Muscle of leg (tissue), 11 donors: ENCODE results near the gene SYT1. TPM values are rescaled to one million over a fixed set of nuclear protein-coding genes. Genes with fewer than 3 reads are reported as not detected.
"Not testable (repeated sequence)": the region's sequence is repeated elsewhere in the genome, so short reads cannot be mapped to it uniquely, and the experiment has no call there.

Source experiments
- DNase-seq: peaks from one replicate; pipeline ENCODE4 v3.0.0; 2013
- H3K27ac ChIP-seq: one replicate; pipeline ENCODE4 v1.5.1; 2013; ENCODE audit warnings: mild to moderate bottlenecking, low read length, control low read depth
- H3K27me3 ChIP-seq: one replicate; pipeline ENCODE4 v1.6.1; 2013; ENCODE audit warnings: low read length; ENCODE audit not compliant: control insufficient read depth, insufficient read depth
- H3K36me3 ChIP-seq: one replicate; pipeline ENCODE4 v1.6.1; 2013; ENCODE audit warnings: low read length; ENCODE audit not compliant: control insufficient read depth, insufficient read depth
- H3K4me1 ChIP-seq: one replicate; pipeline ENCODE4 v1.6.1; 2013; ENCODE audit warnings: low read length; ENCODE audit not compliant: control insufficient read depth, insufficient read depth
- H3K4me3 ChIP-seq: one replicate; pipeline ENCODE4 v1.5.1; 2013; ENCODE audit warnings: low read length, control low read depth
- H3K9me3 ChIP-seq: replicated peaks from 2 replicates; pipeline ENCODE4 v1.6.1; 2013; ENCODE audit warnings: low read depth, low read length; ENCODE audit not compliant: control insufficient read depth
- WGBS: methylation state at CpG from one replicate; pipeline ENCODE4 v1.1.5; 2013; ENCODE audit warnings: missing lambda C conversion rate; ENCODE audit not compliant: insufficient coverage; 5-methylcytosine and 5-hydroxymethylcytosine counted together
- polyA plus RNA-seq, 8 donors: library from polyadenylated mRNA; unstranded; fragments of 120-200 nt; gene quantifications; one replicate each; pipeline versions ENCODE4 v1.2.1 to v1.2.3, GENCODE V29; 2013; ENCODE audit warnings: inconsistent platforms in 1 of 8, low replicate concordance in 1 of 8; ENCODE audit not compliant: insufficient read length in 8 of 8, insufficient read depth in 1 of 8
- total RNA-seq: library from RNA; stranded (reverse); fragments of 120-200 nt; gene quantifications from one replicate; pipeline ENCODE4 v1.2.4, GENCODE V29; 2013

The SYT1 gene
- total and polyA plus RNA-seq, 9 donors = 1.1 to 2.5 (median 1.8) TPM

DNA sequence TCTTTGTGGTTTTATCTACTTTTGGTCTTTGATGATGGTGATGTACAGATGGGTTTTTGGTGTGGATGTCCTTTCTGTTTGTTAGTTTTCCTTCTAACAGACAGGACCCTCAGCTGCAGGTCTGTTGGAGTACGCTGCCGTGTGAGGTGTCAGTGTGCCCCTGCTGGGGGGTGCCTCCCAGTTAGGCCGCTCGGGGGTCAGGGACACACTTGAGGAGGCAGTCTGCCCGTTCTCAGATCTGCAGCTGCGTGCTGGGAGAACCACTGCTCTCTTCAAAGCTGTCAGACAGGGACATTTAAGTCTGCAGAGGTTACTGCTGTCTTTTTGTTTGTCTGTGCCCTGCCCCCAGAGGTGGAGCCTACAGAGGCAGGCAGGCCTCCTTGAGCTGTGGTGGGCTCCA lies 180.2 kb downstream of the SYT1 start:
- H3K27ac ChIP-seq, H3K9me3 ChIP-seq, H3K36me3 ChIP-seq, H3K4me3 ChIP-seq, H3K27me3 ChIP-seq, H3K4me1 ChIP-seq, DNase-seq: not testable (repeated sequence)
- no CpG with 5 or more reads among the region's 6 CpGs for WGBS

DNA sequence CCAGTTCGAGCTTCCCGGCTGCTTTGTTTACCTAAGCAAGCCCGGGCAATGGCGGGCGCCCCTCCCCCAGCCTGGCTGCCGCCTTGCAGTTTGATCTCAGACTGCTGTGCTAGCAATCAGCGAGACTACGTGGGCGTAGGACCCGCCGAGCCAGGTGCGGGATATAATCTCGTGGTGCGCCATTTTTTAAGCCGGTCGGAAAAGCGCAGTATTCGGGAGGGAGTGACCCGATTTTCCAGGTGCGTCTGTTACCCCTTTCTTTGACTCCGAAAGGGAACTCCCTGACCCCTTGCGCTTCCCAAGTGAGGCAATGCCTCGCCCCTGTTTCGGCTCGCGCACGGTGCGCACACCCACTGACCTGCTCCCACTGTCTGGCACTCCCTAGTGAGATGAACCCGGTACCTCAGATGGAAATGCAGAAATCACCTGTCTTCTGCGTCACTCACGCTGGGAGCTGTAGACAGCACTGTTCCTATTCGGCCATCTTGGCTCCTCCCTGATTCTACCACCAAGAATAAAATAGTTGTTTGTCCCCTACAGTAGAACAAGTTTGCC lies 180.7 kb downstream of the SYT1 start:
- 97% methylated on average over 25 of the region's 32 CpGs for WGBS
- H3K27ac ChIP-seq, H3K27me3 ChIP-seq, H3K9me3 ChIP-seq, H3K4me3 ChIP-seq, H3K36me3 ChIP-seq, H3K4me1 ChIP-seq, DNase-seq: not testable (repeated sequence)

DNA sequence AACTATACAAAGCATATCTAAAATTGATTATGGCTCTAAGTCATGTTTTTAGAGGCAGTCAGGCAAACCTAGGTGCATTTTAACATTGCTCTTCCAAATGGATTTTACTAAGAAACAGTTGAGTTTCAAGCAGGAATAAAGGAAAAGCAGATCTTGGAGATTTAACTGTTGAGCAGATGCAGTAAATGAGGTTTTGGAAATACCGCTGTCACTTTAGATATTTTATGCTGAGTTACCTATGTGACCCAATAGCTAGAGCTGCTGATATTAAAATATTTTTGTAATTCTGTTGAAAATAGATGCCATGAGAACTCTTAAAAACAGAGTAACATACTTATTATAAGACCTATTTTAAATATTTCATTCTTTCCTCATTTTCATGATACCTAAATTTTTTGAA lies 181.4 kb downstream of the SYT1 start:
- Histone ChIP-seq H3K9me3 (no peaks in the 10 kb centered on the region), H3K4me1 (no peaks in the 10 kb centered on the region), H3K4me3 (no peak overlapping the region), H3K27me3 (no peaks in the 10 kb centered on the region), H3K27ac (no peak overlapping the region), H3K36me3 (no peaks in the 10 kb centered on the region)
- no peak for DNase-seq
- no CpG with 5 or more reads among the region's 1 CpG for WGBS

DNA sequence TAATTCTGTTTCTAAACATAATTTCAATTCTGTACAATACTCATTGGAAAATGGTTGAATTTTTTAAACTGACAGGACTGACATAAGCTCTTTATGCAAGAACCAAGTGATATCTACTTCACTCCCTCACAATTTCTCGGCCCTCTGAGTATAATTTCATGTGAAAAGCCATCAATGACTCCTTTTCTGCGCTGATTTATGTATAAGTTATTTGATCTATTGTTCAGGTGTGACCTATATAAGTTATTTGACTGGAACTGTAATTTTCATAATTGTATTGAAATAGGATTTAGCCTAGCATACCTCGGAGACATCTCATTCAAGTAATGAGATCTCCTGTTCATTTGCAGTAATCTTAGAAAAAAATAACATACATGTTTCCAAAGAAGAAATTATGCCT lies 184.4 kb downstream of the SYT1 start:
- Histone ChIP-seq H3K4me1 (no peaks in the 10 kb centered on the region), H3K36me3 (no peaks in the 10 kb centered on the region), H3K4me3 (no peak overlapping the region), H3K9me3 (no peaks in the 10 kb centered on the region), H3K27me3 (no peaks in the 10 kb centered on the region), H3K27ac (no peak overlapping the region)
- WGBS = no CpG with 5 or more reads among the region's 3 CpGs
- DNase-seq = no peak

DNA sequence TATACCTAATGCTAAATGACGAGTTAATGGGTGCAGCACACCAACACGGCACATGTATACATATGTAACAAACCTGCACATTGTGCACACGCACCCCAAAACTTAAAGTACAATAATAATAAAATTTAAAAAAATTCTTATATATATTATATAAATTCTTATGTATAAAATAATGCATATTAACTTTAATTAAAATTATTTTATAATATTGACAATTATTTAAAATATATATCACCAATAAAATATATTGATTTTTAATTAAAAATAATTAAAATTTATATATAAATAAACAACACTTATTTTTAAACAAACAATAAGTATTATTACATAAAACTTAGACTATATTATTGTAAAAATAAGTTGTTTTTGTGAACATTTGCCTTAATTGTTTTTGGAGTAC lies 188.8 kb downstream of the SYT1 start:
- H3K36me3 ChIP-seq = no peaks in the 10 kb centered on the region
- DNase-seq = no peak
- no peak overlapping the region for H3K27ac ChIP-seq
- H3K4me3 ChIP-seq = no peak overlapping the region
- no CpG with 5 or more reads among the region's 3 CpGs for WGBS
- no peaks in the 10 kb centered on the region for H3K9me3 ChIP-seq
- no peaks in the 10 kb centered on the region for H3K4me1 ChIP-seq
- no peaks in the 10 kb centered on the region for H3K27me3 ChIP-seq

DNA sequence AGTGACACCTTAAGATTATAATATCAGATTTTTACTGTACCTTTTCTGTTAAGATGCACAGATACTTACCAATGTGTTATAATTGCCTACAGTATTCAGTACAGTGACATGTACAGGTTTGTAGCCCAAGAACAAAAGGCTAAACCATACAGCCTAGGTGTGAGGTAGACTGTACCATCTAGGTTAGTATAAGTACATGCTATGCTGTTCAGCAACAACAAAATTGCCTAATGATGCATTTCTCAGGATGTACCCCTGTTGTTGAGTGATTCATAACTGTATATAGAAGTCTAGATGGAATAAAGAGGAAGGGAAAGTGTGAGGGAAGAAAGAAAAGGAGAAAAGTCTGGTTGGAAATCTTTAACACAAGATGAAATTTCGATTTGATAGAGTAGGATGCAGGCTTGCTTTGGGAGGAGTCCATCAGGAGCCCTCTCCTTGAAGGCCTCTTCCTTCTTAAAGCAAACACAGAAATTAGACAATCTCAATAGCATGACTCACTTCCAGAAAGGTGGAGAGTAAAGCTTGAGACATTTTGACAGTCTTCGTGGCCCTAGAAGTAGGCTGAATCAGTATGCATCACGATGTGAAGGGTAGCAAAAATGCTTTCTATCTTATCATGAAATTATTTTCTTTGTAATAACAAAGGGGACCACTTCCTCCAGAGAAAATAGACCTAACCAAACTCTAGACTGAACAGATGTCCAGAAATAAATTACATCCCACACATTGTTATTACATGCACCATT lies 191.5 kb downstream of the SYT1 start:
- H3K4me3 ChIP-seq = no peak overlapping the region
- WGBS = no CpG with 5 or more reads among the region's 3 CpGs
- no peak for DNase-seq
- no peak overlapping the region for H3K27ac ChIP-seq
- H3K36me3 ChIP-seq = no peaks in the 10 kb centered on the region
- no peaks in the 10 kb centered on the region for H3K4me1 ChIP-seq
- no peaks in the 10 kb centered on the region for H3K27me3 ChIP-seq
- no peaks in the 10 kb centered on the region for H3K9me3 ChIP-seq

DNA sequence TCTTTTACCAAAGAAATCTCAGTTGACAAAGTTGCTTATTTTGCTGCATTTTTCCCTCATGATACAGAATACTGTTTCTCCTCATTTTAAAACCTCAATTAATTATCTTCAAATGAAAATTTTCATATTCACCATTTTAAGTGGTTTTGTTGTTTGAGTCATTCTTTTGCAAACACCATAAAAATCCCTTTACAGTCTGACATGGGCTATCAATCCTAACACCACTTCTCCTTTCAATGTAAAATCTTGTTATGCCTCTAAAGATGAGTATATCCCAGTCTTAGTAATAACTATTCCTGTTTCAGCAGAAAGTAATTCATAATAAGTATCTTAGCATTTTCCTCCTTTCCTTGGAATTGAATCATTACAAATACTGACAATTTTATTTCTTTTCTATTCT lies 192.2 kb downstream of the SYT1 start:
- H3K27ac ChIP-seq = no peak overlapping the region
- H3K27me3 ChIP-seq = no peaks in the 10 kb centered on the region
- H3K4me1 ChIP-seq = no peaks in the 10 kb centered on the region
- no peaks in the 10 kb centered on the region for H3K9me3 ChIP-seq
- no peak overlapping the region for H3K4me3 ChIP-seq
- H3K36me3 ChIP-seq = no peaks in the 10 kb centered on the region
- no peak for DNase-seq

DNA sequence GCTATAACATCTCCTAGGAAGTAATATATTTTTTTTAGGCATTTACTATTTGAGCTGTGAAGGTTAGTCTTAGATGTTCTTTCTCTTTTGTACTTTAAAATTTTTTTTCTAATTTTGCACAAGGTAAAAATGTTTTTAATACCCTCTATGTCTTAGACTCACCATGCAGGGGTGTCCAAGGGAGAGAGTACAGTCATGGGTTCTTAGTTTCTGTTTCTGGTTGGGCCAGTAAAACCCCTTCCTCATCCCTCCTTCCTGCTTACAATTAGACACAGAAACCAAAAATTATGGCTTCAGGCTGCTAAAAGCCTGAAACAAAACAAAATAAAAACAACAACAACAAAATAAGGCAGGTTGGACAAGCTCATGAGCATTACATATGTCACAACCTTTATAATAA lies 193.0 kb downstream of the SYT1 start:
- Histone ChIP-seq H3K27ac (no peak overlapping the region), H3K36me3 (no peaks in the 10 kb centered on the region), H3K4me1 (no peaks in the 10 kb centered on the region), H3K4me3 (no peak overlapping the region), H3K9me3 (no peaks in the 10 kb centered on the region), H3K27me3 (no peaks in the 10 kb centered on the region)
- DNase-seq = no peak

DNA sequence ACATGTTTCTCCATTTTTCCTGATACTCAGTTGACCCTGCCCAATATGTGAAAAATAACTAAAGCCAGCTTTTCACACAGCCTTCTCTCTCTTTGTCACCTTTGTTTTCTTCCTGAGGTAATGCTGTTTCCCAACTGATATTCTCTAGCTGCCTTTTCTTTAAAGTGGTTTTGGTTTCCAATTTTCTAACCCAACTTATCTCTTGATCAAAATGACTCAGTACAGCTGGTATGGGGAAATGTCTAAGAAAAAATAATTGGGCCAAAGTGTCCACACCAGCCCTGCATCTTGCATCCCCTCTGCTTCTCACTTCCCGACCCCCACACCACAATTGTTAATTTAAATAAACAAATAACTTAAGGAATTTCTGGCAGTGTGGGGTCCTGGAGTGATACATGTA lies 193.8 kb downstream of the SYT1 start:
- Histone ChIP-seq H3K4me3 (no peak overlapping the region), H3K27ac (no peak overlapping the region), H3K9me3 (no peaks in the 10 kb centered on the region), H3K27me3 (no peaks in the 10 kb centered on the region), H3K36me3 (no peaks in the 10 kb centered on the region), H3K4me1 (no peaks in the 10 kb centered on the region)
- DNase-seq = no peak
- no CpG with 5 or more reads among the region's 1 CpG for WGBS

DNA sequence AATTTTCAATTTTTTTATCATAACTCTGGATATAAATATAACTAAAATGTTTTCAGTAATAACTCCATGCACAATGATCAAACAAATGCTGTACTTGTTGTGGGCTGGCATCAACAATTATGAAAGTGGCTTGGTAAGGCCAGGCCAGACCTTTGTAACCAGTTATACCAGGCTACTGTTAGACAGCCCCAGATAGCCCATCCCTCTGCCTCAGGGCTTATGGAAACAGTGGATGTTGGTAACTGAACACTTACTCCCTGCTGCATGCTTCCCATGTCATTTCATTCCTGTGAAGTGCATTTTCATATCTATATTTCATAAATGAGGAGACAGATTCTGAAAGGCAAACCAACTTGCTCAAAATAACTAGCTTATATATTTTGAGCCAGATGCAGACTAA lies 195.0 kb downstream of the SYT1 start:
- no peaks in the 10 kb centered on the region for H3K27me3 ChIP-seq

DNA sequence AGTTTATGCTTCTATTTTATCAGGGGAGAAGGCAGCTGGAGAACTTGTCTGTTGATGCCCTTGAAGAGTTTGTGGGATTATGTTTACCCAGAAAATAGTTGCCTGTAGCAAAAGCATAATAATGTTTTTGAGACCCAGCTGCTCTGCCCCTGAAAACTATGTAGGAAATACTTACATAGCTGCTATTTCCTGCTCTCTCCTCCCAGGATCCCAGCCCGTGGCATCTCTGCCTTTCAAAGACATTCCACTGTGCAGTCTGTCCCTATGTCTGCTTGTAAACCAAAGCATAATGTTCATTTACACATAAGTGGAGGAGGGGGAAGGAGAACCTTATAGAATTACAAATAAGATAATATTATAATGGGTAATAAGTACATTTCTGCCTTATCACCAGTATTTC lies 198.7 kb downstream of the SYT1 start:
- H3K27me3 ChIP-seq = no peaks in the 10 kb centered on the region
- no peak overlapping the region for H3K4me3 ChIP-seq
- no peaks in the 10 kb centered on the region for H3K4me1 ChIP-seq
- no peak overlapping the region for H3K27ac ChIP-seq
- no CpG with 5 or more reads among the region's 1 CpG for WGBS
- H3K36me3 ChIP-seq = no peaks in the 10 kb centered on the region
- no peaks in the 10 kb centered on the region for H3K9me3 ChIP-seq
- DNase-seq = peak; percentile 0

More for the DNA sequence above, 195.0 kb downstream of the SYT1 start:
- no peak overlapping the region for H3K4me3 ChIP-seq
- no peak for DNase-seq
- no peaks in the 10 kb centered on the region for H3K4me1 ChIP-seq
- H3K9me3 ChIP-seq = no peaks in the 10 kb centered on the region
- H3K27ac ChIP-seq = no peak overlapping the region
- no peaks in the 10 kb centered on the region for H3K36me3 ChIP-seq
